PC-9 (cell line): ENCODE results near the gene CASP10. TPM values are rescaled to one million over a fixed set of nuclear protein-coding genes. Genes with fewer than 3 reads are reported as not detected.
"Not testable (repeated sequence)": the region's sequence is repeated elsewhere in the genome, so short reads cannot be mapped to it uniquely, and the experiment has no call there.

Source experiments
- BruUV-seq: library from RNA; stranded (reverse); fragments of 400-500 nt; replicated peaks from 2 replicates; lab custom pipeline; 2021; lab: Mats Ljungman, UMichigan
- CTCF ChIA-PET: fragments of 300-600 bp; sonication (Branson Sonifier 250); formaldehyde crosslinking; loops from one replicate; lab custom pipeline; 2022; ENCODE audit warnings: antibody characterized with exemption; lab: Charles Lee
- POLR2A ChIA-PET: fragments of 300-600 bp; sonication (Branson Sonifier 250); formaldehyde crosslinking; loops from one replicate; lab custom pipeline; 2022; ENCODE audit warnings: antibody characterized with exemption; ENCODE audit not compliant: unreplicated experiment; lab: Charles Lee
- DNase-seq, 2 experiments: peaks; one replicate each; pipeline versions ENCODE4 v3.0.0 to v3.0.0-alpha.2; 2015 to 2022; ENCODE audit warnings: mixed read lengths in 1 of 2
- H2AFZ ChIP-seq: fragments of 200-600 bp; sonication (generic); 2 replicates; pipeline ENCODE4 v1.8.1; 2017; ENCODE audit warnings: antibody characterized with exemption
- H3F3A ChIP-seq: fragments of 200-600 bp; sonication (generic); 2 replicates; pipeline ENCODE4 v1.8.1; 2017; ENCODE audit warnings: antibody characterized with exemption, mild to moderate bottlenecking, low read depth; ENCODE audit not compliant: insufficient read depth
- H3K27ac ChIP-seq: fragments of 200-600 bp; sonication (generic); 2 replicates; pipeline ENCODE4 v1.6.1; 2016; ENCODE audit warnings: mixed run types
- H3K27me3 ChIP-seq: fragments of 200-600 bp; sonication (generic); 2 replicates; pipeline ENCODE4 v1.6.1; 2016; ENCODE audit warnings: low read depth, mixed run types; ENCODE audit not compliant: insufficient read depth
- H3K36me3 ChIP-seq: fragments of 200-600 bp; sonication (generic); 2 replicates; pipeline ENCODE4 v1.6.1; 2016; ENCODE audit warnings: low read depth, mixed run types
- H3K4me1 ChIP-seq: fragments of 200-600 bp; sonication (generic); replicated peaks from 2 replicates; pipeline ENCODE4 v1.6.1; 2016; ENCODE audit warnings: mixed run types; ENCODE audit not compliant: insufficient read depth
- H3K4me2 ChIP-seq: fragments of 200-600 bp; sonication (generic); 2 replicates; pipeline ENCODE4 v1.6.1; 2017; ENCODE audit warnings: mixed run types
- H3K4me3 ChIP-seq: fragments of 200-600 bp; sonication (generic); 2 replicates; pipeline ENCODE4 v1.6.1; 2016; ENCODE audit warnings: mixed run types
- H3K79me2 ChIP-seq: fragments of 200-600 bp; sonication (generic); 2 replicates; pipeline ENCODE4 v1.6.1; 2017; ENCODE audit warnings: low read depth, mixed run types
- H3K9me2 ChIP-seq: fragments of 200-600 bp; sonication (generic); 2 replicates; pipeline ENCODE4 v1.8.1; 2017; ENCODE audit warnings: mild to moderate bottlenecking; ENCODE audit not compliant: insufficient read depth
- H3K9me3 ChIP-seq: fragments of 200-600 bp; sonication (generic); 2 replicates; pipeline ENCODE4 v1.8.1; 2016; ENCODE audit warnings: low read depth; ENCODE audit not compliant: insufficient read depth
- H4K20me1 ChIP-seq: fragments of 200-600 bp; sonication (generic); 2 replicates; pipeline ENCODE4 v1.8.1; 2017; ENCODE audit not compliant: insufficient read depth
- CTCF ChIP-seq: fragments of 200-600 bp; sonication (generic); conservative IDR thresholded peaks from 2 replicates; pipeline ENCODE4 v1.6.1; 2017; ENCODE audit warnings: mixed run types, antibody characterized with exemption, mild to moderate bottlenecking, moderate library complexity
- EZH2 ChIP-seq: fragments of 200-600 bp; sonication (generic); IDR thresholded peaks from 2 replicates; pipeline ENCODE4 v1.8.0; 2017; ENCODE audit warnings: antibody characterized with exemption, low read depth
- intact Hi-C: fragments of 100-400 bp; cut with micrococcal nuclease; formaldehyde crosslinking; loops from one replicate; pipeline ENCODE4 v1.10.0; 2022; ENCODE audit not compliant: unreplicated experiment
- total RNA-seq: library from RNA; stranded (reverse); gene quantifications from 2 replicates; pipeline ENCODE4 v1.2.3, GENCODE V29; 2021

The CASP10 gene
- total RNA-seq, 1 experiment from 2014 or later = 15.2 TPM

GRCh38 chr2:201167546-201167945 lies 15.4 kb upstream of the CASP10 start:
- H2AFZ ChIP-seq = no peak overlapping the region
- TF ChIP-seq CTCF (no peak), EZH2 (no peak)
- ChIA-PET POLR2A (no interaction called here), CTCF (no interaction called here)
- no peaks in the 10 kb centered on the region for H3K4me1 ChIP-seq
- intact Hi-C loops = no loop called here
- no peak overlapping the region for H3K4me2 ChIP-seq
- no peaks in the 10 kb centered on the region for H4K20me1 ChIP-seq
- DNase-seq = no peak
- no peaks in the 10 kb centered on the region for H3K79me2 ChIP-seq
- H3K4me3 ChIP-seq = no peak overlapping the region
- H3K9me3 ChIP-seq = peaks cover 16% of the 10 kb centered on the region
- no peaks in the 10 kb centered on the region for H3K9me2 ChIP-seq
- peaks cover 18% of the 10 kb centered on the region; the same call in 1 of the 2 replicates for H3K36me3 ChIP-seq
- H3K27ac ChIP-seq = no peak overlapping the region
- peaks cover 2% of the 10 kb centered on the region; the same call in 1 of the 2 replicates for H3F3A ChIP-seq
- H3K27me3 ChIP-seq = no peaks in the 10 kb centered on the region
- BruUV-seq = no TSS peak

DNA sequence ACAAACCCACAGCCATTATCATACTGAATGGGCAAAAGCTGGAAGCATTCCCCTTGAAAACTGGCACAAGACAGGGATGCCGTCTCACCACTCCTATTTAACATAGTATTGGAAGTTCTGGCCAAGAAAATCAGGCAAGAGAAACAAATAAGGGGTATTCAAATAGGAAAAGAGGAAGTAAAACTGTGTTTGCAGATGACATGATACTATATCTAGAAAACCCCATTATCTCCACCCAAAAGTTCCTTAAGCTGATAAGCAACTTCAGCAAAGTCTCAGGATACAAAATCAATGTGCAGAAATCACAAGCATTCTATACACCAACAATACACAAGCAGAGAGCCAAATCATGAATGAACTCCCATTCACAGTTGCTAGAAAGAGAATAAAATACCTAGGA lies 14.4 kb upstream of the CASP10 start:
- H3K4me3 ChIP-seq, H3F3A ChIP-seq, H3K4me1 ChIP-seq, H3K27ac ChIP-seq, intact Hi-C loops, H4K20me1 ChIP-seq, DNase-seq, H3K9me2 ChIP-seq, BruUV-seq, H2AFZ ChIP-seq, H3K4me2 ChIP-seq, CTCF ChIA-PET, H3K27me3 ChIP-seq, H3K79me2 ChIP-seq: not testable (repeated sequence)
- peaks cover 16% of the 10 kb centered on the region for H3K9me3 ChIP-seq
- peaks cover 18% of the 10 kb centered on the region; the same call in 1 of the 2 replicates for H3K36me3 ChIP-seq
- POLR2A ChIA-PET = interaction anchor here (0.6 kb wide), 1 partner anchor 192 kb away, joined by 4 read pairs; no protein-coding TSS in a partner anchor

DNA sequence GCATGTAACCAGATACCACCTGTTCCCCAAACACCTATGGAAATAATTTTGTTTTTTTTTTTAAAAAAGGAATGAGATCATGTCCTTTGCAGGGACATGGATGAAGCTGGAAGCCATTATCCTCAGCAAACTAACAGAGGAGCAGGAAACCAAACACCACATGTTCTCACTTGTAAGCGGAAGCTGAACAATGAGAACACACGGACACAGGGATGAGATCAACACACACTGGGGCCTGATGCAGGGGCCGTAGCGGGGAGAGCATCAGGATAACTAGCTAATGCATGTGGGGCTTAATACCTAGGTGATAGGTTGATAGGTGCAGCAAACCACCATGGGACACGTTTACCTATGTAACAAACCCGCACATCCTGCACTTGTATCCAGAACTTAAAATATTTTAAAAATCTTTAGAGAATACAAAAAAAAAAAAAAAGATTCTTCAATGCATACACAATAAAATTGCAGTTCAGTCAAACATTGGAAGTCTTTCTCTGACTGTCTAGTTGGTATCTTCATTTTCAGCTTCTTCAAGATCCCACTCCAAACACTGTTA lies 11.6 kb upstream of the CASP10 start:
- H3K9me2 ChIP-seq = no peaks in the 10 kb centered on the region
- POLR2A ChIA-PET = interaction anchor here (0.5 kb wide), 1 partner anchor 347 kb away, joined by 4 read pairs; no protein-coding TSS in a partner anchor
- no peaks in the 10 kb centered on the region for H3K4me1 ChIP-seq
- intact Hi-C loops = no loop called here
- no peak overlapping the region for H2AFZ ChIP-seq
- H3K79me2 ChIP-seq = no peaks in the 10 kb centered on the region
- H3K36me3 ChIP-seq = 0 out of 2 replicates have a peak, but pooled peaks cover 5% of the 10 kb centered on the region
- CTCF ChIA-PET = no interaction called here
- TF ChIP-seq EZH2 (no peak), CTCF (no peak)
- peaks cover 4% of the 10 kb centered on the region; the same call in 1 of the 2 replicates for H3F3A ChIP-seq
- no peaks in the 10 kb centered on the region for H4K20me1 ChIP-seq
- no peak overlapping the region for H3K27ac ChIP-seq
- no peak overlapping the region for H3K4me2 ChIP-seq
- no peaks in the 10 kb centered on the region for H3K27me3 ChIP-seq
- DNase-seq = no peak
- H3K9me3 ChIP-seq = peaks cover 16% of the 10 kb centered on the region
- no peak overlapping the region for H3K4me3 ChIP-seq
- BruUV-seq = no TSS peak
